Brain microvascular endothelial cell (primary cell): ENCODE results near the gene GALNT15.

Source experiments
- DNase-seq: peaks from one replicate; pipeline ENCODE4 v3.0.0-alpha.2; 2020
- H3K27ac ChIP-seq: fragments of 250-450 bp; sonication (Bioruptor Pico); 2 replicates; pipeline ENCODE4 v1.5.1; 2020; ENCODE audit warnings: mild to moderate bottlenecking, moderate library complexity
- H3K27me3 ChIP-seq: fragments of 250-450 bp; sonication (Bioruptor Pico); replicated peaks from 2 replicates; pipeline ENCODE4 v1.5.1; 2020; ENCODE audit warnings: mild to moderate bottlenecking
- H3K36me3 ChIP-seq: fragments of 250-450 bp; sonication (Bioruptor Pico); replicated peaks from 2 replicates; pipeline ENCODE4 v1.5.1; 2020; ENCODE audit warnings: mild to moderate bottlenecking
- H3K4me3 ChIP-seq: 2 replicates; pipeline ENCODE4 v1.5.1; 2011; ENCODE audit warnings: low read depth, mild to moderate bottlenecking, control low read depth, low read length, moderate library complexity
- CTCF ChIP-seq: IDR thresholded peaks from 2 replicates; pipeline ENCODE4 v1.5.1; 2011; ENCODE audit warnings: low read depth, mild to moderate bottlenecking, moderate library complexity, low read length, control low read depth, inconsistent platforms; ENCODE audit errors: missing control alignments
- in situ Hi-C: cut with HindIII; loops from 2 replicates; pipeline ENCODE4 v1.10.0; 2017; ENCODE audit warnings: low sequenced_read_pairs, low pct_ligation_motif_present

The GALNT15 gene

GRCh38 chr3:16243706-16244490 lies 69.4 kb downstream of the GALNT15 start:
- no peak for TF ChIP-seq CTCF
- H3K4me3 ChIP-seq = no peak overlapping the region
- no peaks in the 10 kb centered on the region for H3K36me3 ChIP-seq
- in situ Hi-C loops = no loop called here
- DNase-seq = peak; percentile 22
- no peaks in the 10 kb centered on the region for H3K27me3 ChIP-seq
- no peak overlapping the region for H3K27ac ChIP-seq

GRCh38 chr3:16245609-16246008 lies 71.1 kb downstream of the GALNT15 start:
- H3K4me3 ChIP-seq = no peak overlapping the region
- TF ChIP-seq CTCF = no peak
- DNase-seq = no peak
- no peaks in the 10 kb centered on the region for H3K36me3 ChIP-seq
- H3K27me3 ChIP-seq = no peaks in the 10 kb centered on the region
- in situ Hi-C loops = no loop called here
- H3K27ac ChIP-seq = no peak overlapping the region

DNA sequence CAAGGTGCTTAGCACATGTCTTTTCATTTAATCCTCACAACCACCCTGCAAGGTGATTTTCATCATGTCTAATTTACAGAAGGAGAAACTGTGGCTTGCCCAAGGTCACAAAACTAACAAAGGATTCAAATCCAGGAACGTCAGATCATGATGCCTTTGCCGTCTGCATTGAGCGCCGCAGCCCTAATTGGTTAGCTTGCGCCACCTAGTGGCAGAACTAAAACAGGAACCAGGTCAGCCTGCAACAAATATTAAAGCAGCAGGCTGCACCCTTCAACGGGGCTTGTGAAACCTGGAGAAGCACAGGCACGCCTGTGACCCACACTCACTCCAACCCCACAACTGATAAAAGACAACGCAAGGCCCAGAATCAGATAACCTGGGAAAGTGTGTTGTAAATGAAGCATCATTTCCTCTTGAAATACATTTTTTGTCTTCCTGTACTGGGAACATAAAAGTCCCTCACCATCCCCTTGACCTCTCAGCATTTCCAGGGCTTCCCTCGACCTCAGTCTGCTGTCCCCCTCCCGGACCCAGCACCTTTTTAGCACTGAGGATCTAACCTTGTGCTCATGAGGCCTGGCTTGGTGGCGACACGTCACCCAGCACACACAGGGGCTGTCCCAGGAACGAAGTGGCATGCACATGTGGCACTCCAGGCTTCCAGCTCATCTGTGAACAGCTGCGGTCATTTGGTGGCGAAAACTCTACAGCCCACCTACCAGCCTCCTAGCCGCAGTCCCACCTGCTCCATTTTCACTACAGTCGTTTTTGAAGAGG lies 73.0 kb downstream of the GALNT15 start:
- no peak overlapping the region for H3K27ac ChIP-seq
- DNase-seq = peak; percentile 80
- no peaks in the 10 kb centered on the region for H3K36me3 ChIP-seq
- in situ Hi-C loops = no loop called here
- H3K27me3 ChIP-seq = no peaks in the 10 kb centered on the region
- H3K4me3 ChIP-seq = no peak overlapping the region
- TF ChIP-seq CTCF = peak; percentile 89

DNA sequence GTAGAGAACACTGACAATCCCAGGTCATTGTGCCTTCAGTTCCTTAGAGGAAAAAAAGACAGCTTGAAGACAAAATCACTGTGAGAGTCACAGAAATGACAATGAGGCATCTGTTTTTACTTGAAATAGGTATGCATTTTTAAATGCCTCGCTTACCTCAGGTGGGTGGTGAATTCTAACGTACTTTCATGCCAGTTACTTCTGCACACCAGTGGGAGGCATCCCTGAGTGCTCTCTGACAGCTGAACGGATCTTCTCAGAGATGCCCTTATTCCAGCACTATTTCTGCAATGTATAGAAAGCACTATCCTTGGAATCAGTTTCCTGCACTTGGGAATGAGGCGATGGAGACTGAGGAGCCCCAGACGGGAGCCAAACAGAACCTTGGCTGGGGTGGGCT lies 74.1 kb downstream of the GALNT15 start:
- Histone ChIP-seq H3K27ac (no peak overlapping the region), H3K27me3 (no peaks in the 10 kb centered on the region), H3K36me3 (no peaks in the 10 kb centered on the region), H3K4me3 (no peak overlapping the region)
- TF ChIP-seq CTCF = no peak
- in situ Hi-C loops = no loop called here
- no peak for DNase-seq

DNA sequence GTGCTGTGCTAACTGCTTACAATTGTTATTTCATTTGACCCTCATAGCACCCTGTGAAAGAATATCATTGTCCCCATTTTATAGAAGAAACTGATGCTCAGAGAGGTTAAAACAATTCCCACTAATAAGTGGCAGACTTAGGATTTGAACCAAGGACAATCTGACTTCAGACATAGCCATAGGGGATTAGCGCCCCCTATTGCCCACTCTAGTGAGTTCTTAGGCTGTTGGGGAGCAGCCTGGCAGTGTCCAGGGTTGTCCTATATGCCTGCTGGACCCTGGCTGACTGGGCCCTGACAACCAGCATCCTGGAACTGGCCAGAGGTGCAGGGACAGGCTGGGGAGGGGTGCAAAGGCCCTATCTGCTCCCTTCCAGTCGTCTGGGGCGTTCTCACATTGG lies 74.9 kb downstream of the GALNT15 start:
- in situ Hi-C loops = no loop called here
- Histone ChIP-seq H3K4me3 (no peak overlapping the region), H3K36me3 (no peaks in the 10 kb centered on the region), H3K27ac (no peak overlapping the region), H3K27me3 (no peaks in the 10 kb centered on the region)
- DNase-seq = peak; percentile 36
- peak; percentile 75 for TF ChIP-seq CTCF

DNA sequence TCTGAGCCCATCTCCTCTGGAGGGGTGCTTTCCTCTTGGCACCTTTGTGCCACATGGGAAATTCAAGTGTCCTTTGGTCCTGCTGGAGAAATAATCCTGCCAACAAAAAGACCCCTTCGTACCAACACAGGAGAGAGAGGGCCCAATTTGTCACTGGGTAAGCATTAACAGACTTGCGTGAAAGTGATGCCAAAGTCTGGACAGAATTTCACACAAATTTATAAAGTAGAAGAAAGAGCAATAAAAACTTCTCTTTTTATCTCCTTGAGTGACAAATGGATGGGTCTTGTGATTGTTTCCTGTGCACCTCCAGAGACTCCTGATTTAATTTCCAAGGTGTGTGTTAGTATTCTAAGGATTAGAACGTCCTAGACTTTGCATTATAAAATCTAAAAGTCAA lies 75.4 kb downstream of the GALNT15 start:
- in situ Hi-C loops = no loop called here
- DNase-seq = no peak
- no peak overlapping the region for H3K4me3 ChIP-seq
- no peaks in the 10 kb centered on the region for H3K36me3 ChIP-seq
- no peak for TF ChIP-seq CTCF
- no peak overlapping the region for H3K27ac ChIP-seq
- H3K27me3 ChIP-seq = no peaks in the 10 kb centered on the region
